PC-9 (cell line): ENCODE data around the gene TOMM6.

Experiments
- EZH2 ChIP-seq: fragments of 200-600 bp; sonication (generic); IDR thresholded peaks from 2 replicates; pipeline ENCODE4 v1.8.0; 2017; ENCODE audit warnings: antibody characterized with exemption, low read depth
- TF ChIP-seq, protein P1 (sequence below): fragments of 200-600 bp; sonication (generic); conservative IDR thresholded peaks from 2 replicates; pipeline ENCODE4 v1.6.1; 2017; ENCODE audit warnings: mixed run types, antibody characterized with exemption, mild to moderate bottlenecking, moderate library complexity

DNA sequence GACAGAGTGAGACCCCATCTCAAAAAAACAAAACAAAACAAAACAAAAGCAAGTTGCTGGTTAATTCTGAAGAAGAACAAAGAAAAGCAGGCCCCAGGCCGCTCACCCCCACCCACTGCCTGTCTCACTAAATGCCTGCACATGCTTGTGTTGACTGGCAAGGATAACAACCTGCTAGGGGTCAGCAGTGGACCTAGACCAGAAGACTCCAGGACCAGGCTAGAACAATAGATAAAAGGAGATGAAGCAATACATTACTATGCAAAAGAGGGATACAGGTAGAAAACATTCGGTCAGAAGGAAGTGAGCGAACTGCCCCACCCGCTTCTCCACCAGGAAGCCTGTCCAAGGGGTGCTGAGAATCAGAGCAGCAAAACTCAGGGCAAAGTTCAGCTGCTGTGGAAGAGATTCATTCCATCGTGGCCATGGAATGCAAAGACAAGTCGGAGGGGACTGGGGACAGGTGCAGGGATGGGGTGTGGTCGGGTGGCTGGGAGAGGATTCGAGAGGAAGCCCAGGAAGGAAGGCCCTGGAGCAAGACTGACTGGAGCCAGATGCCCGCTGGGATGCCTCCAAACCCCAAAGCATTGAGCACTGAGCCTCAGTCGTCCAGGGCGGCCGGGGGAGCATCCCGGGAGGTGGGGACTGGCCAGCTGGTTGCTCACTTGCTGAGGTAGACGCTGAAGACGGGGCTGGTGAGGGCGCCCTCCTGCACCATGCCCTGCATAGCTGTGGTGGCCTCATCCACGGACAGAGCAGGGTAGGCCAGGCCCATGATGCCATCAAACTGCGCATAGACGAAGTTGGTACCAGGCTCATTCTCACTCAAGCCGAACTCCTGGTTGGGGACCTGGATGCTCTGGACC is 45.6 kb upstream of the TOMM6 start:
- TF ChIP-seq, protein P1, sequence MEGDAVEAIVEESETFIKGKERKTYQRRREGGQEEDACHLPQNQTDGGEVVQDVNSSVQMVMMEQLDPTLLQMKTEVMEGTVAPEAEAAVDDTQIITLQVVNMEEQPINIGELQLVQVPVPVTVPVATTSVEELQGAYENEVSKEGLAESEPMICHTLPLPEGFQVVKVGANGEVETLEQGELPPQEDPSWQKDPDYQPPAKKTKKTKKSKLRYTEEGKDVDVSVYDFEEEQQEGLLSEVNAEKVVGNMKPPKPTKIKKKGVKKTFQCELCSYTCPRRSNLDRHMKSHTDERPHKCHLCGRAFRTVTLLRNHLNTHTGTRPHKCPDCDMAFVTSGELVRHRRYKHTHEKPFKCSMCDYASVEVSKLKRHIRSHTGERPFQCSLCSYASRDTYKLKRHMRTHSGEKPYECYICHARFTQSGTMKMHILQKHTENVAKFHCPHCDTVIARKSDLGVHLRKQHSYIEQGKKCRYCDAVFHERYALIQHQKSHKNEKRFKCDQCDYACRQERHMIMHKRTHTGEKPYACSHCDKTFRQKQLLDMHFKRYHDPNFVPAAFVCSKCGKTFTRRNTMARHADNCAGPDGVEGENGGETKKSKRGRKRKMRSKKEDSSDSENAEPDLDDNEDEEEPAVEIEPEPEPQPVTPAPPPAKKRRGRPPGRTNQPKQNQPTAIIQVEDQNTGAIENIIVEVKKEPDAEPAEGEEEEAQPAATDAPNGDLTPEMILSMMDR = 0 out of 2 replicates have a peak, but pooled peaks have one; percentile 18
- no peak for TF ChIP-seq EZH2
